Measurements from ENCODE around the gene COL5A3. TPM values are rescaled to one million over a fixed set of nuclear protein-coding genes. Genes with fewer than 3 reads are reported as not detected.
"Not testable (repeated sequence)": the region's sequence is repeated elsewhere in the genome, so short reads cannot be mapped to it uniquely, and the experiment has no call there.

COL5A3 gene
- total RNA-seq, 1 experiment from 2014 or later = 0.80 TPM

DNA sequence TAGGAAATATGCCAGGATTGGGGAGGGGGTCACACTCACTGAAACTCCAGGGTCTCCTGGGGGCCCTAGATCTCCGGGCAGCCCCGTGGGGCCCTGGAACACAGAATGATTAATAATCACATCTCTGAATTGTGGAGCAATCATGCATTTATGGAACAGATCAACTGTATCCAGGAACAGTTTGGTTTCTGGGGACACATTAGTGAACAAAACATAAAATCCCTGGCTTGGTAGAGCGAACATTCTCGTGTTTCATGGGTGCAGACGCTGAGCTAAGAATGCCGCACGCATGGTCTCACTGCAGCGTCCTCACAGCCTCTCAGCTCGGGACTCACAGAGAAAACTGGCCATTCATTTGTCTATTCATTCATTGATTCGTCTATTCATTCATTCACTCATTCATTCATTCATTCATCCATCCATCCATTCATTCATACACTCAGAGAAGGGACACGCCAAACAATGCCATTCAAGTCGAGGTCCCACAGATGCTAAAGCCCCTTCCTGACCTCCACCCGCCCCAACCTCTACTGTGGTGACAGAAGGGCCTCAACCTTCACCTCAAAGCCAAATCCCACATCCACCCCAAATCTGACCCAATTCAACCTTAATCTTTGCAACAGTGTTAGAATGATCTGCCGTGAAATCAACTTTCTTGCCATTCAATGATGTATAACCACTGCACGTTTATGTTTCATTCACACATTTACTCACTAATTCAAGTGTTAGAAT lies 39.0 kb downstream of the COL5A3 start:
- no peak for DNase-seq (ENCODE audit: low read depth)

- no peak for DNase-seq (ENCODE audit: low read depth)
These were observed 39.8 kb downstream of the COL5A3 start for GRCh38 chr19:9970481-9970880.

DNA sequence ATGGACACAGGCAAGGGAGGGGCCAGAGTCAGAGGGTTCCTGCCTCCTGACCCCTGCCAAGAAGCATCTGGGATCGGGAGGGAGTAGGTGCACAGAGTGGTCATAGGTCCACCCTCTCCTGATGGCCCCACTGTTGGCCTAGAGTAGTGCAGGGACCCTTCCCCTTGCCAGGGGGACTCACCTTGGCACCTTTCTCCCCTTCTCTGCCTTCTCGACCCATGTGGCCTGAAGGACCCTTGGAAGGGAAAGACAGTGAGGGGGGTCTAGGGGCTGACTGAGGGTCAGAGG lies 40.7 kb downstream of the COL5A3 start:
- DNase-seq (ENCODE audit: low read depth) = no peak

GRCh38 chr19:9968820-9969687 lies 41.2 kb downstream of the COL5A3 start:
- no peak for DNase-seq (ENCODE audit: low read depth)

- DNase-seq (ENCODE audit: low read depth) = no peak
These were observed 43.0 kb downstream of the COL5A3 start for GRCh38 chr19:9967326-9967725.

GRCh38 chr19:9966448-9966847 lies 43.9 kb downstream of the COL5A3 start:
- DNase-seq (ENCODE audit: low read depth) = no peak

DNA sequence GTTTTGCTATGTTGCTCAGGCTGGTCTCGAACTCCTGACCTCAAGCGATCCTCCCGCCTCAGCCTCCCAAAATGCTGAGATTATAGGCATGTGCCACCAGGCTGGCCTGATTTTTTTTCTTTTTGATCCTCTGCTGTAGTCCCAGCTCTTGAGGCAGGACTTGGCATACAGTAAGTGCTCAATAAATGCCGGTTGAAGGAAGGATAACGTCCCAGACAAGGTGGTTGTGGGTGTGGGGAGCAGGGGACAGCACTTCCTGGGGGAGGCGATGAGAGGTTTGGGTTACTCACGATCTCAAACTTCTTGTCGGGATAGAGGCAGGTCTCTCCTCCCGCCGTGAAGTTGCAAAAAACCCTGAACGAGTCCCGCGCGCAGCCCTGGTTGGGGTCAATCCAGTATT lies 44.3 kb downstream of the COL5A3 start:
- DNase-seq (ENCODE audit: low read depth) = no peak

- no peak for DNase-seq (ENCODE audit: low read depth)
These were observed 47.5 kb downstream of the COL5A3 start for GRCh38 chr19:9962623-9963290.

- no peak for DNase-seq (ENCODE audit: low read depth)
These were observed 49.2 kb downstream of the COL5A3 start for GRCh38 chr19:9961103-9961502.

DNA sequence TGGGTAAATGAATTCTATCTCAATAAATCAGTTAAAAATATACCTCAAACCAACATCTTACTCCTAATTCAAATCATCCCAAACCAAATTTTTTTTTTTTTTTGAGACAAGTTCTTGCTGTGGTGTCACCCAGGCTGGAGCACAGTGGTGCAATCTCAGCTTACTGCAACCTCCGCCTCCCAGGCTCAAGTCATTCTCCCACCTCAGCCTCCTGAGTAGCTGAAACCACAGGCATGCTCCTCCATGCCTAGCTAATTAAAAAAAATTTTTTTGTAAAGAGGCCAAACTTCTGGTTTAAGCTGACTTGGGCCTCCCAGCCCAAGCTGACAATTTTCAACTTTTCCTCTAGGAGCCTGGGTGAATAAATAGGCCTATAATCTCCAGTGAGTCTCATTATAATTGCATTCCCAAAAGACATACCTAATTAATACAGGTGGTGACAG lies 51.9 kb downstream of the COL5A3 start:
- DNase-seq (ENCODE audit: low read depth) = peak; percentile 31

GRCh38 chr19:9956956-9957355 lies 53.3 kb downstream of the COL5A3 start:
- no peak for DNase-seq (ENCODE audit: low read depth)

DNA sequence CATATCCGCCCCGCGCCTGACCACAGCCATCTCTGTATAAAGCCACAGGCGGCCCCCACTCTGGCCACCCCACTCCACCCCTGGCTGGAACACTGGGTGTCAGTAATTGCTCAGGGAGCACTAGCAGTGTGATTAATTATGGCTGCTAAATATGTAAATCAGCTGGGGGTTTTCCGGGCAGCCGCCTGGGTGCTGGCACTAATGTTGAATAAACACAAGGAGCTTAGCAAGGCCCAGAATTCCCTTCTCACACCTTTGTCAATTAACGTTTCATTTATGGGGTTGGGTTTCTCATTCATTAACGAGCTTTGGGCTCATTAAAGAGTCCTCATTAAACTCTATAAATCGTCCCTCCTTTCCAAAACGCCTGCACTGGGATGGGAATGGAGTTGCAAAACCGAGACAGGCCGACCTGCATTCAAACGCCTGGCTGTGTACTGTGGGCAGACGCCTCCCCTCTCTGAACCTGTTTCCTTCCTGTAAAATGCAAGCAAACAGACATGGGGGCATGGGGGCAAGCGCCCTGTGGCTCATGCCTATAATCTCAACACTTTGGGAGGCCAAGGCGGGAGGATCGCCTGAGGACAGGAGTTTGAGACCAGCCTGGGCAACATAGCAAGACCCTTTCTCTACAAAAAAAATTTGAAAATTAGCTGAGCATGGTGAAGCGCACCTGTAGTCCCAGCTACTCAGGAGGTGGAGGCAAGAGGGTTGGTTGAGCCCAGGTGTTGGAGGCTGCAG lies 56.3 kb downstream of the COL5A3 start:
- no peak for DNase-seq (ENCODE audit: low read depth)

DNA sequence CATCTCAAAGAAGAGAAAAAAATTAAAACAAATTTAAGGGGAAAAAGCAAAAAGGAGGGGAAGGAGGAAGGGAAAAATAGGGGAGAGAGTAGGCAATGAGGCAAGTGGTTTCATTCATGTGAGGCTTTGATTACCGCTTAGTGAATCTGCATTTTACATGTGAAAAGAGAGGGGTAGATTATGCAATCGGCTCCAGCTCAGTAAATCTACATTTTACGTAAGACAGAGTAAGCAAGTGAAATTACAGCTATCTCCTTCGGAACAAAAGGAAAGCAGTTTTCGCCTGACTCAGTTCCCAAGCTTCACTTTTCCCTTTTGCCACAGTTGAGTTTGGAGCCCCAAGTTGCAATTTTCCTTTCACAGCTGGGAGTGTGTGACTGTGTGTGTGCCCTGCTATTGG lies 58.0 kb downstream of the COL5A3 start:
- no peak for DNase-seq (ENCODE audit: low read depth)

DNA sequence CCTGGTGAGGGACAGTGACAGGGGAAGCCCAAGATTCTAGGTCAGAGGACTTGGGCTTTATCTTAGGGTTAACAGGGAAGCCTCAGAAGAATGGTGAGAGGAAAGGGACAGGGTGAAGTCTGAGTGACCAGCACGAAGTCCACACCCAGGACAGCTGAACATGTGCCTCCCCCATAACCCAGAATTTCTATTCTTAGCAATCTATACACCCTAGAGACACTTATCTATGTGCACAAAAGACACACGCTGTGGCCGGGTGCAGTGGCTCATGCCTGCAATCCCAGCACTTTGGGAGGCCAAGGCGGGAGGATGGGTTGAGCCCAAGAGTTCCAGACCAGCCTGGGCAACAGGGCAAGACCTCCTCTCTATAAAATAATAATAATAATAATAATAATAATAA lies 62.9 kb downstream of the COL5A3 start:
- DNase-seq (ENCODE audit: low read depth) = no peak

DNA sequence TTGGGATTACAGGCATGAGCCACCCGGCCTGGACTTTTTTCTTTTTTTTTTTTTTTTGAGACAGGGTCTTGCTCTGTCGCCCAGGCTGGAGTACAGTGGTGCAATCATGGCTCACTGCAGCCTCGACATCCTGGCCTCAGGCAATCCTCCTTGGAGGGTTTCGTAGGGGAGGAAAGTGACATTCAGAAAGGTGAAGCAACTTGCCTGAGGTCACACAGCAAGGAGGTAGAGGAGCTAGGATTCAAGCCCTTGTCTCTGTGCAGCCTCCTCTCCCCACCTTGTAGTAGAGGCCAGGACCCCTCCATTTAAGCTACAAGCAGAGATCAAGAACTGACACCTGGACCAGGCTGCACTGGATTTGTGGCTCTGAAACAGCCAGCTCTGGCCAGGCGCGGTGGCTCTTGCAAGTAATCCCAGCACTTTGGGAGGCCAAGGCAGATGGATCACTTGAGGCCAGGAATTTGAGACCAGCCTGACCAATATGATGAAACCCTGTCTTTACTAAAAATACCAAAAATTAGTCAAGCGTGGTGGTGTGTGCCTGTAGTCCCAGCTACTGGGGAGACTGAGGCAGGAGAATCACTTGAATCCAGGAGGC lies 63.7 kb downstream of the COL5A3 start:
- DNase-seq (ENCODE audit: low read depth) = not testable (repeated sequence)

DNA sequence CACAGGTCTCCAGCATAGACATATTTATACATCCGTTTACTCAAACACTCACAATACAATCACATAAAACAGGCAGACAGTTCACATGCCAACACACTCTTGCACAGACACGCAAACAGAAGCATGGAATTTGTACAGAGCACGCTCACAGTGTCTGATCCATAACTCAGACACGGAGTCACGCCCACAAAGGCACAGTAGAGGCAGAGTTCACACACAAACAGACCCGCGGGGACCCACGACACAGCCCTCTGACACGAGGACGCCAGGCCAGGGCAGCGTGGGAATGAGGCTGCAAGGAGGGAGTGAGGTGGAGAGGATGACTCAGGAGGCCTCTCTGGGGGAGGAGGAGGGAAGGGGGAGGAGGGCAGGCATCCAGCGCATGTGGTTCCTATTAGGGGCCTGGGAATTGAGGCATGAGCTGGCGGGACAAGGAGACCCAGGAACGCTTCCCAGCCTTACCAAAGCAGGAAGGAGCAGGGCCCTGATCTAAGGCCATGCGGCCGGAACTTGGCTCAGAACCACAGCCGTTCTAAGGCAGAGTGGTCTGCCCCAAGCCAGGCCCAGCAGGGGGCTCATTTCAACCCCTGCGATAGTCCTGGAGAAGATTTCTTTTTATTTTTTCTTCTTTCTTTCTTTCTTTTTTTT lies 64.9 kb downstream of the COL5A3 start:
- peak; percentile 90 for DNase-seq (ENCODE audit: low read depth)

DNA sequence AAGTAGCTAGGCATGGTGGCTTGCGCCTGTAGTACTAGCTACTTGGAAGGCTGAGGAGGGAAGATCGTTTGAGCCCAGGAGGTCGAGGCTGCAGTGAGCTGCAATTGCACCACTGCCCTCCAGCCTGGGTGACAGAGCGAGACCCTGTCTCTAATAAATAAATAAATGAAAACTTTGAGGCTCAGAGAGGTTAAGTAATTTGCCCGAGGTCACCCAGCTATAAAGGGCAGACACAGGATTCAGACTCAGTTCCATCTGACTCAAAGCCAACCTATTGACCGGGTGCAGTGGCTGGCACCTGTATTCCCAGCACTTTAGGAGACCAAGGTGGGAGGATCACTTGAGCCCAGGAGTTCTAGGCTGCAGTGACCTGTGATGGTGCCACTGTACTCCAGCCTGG lies 66.6 kb downstream of the COL5A3 start:
- no peak for DNase-seq (ENCODE audit: low read depth)

DNA sequence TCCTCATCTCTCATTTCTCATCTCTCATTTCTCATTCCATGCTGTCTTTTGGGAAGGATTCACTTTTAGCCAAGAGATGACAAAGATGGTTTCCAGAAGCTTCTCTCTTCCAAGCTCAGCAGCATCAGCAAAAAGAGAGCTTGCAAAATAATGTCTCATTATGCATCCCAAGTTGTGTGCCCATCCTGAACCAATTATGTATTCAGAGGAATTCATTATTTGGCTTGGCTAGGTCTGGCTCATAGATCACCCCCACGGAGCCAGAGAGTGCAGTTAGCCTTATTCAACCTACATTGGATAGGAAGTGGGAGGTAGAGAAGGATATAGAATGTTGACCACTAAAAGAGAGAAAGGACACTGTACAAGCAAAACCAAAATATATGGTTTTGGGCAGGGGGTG lies 68.6 kb downstream of the COL5A3 start:
- no peak for DNase-seq (ENCODE audit: low read depth)

DNA sequence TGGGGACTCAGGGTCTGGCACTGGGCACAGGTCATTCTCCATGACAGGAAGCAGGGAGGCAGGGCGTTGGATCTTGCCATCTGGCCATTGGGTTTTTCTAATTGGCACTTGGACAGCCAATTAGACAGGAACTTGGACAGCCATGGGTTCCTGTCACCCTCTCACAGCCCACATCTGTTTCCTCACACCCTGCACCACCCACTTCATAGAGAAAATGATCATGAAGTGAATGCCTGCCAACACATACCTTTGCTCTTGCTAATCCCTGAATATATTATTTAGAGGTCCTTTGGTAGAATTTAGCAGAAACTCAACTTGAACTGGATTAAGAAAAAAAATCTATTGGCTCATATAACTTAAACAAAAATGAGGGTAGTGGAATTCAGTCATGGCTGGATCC lies 69.1 kb downstream of the COL5A3 start:
- no peak for DNase-seq (ENCODE audit: low read depth)

DNA sequence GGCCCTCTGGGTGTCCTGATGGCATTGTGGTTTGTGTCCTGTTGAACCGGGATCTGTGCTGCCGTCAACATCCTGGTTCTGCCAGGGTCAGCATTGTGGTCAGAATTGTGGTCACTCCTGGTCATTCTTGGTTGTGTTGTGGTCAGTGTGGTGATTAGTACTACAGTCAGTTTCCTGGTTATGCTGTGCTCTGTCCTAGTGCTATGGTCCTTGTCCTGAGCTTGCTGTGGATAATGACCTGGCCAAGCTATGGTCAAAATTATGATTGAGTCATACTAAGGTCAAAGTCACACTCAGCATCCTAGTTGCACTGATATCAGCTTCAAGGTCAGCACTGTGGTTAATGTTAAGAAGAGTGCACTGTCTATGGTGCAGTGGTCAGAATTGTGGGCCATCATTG lies 69.5 kb downstream of the COL5A3 start:
- DNase-seq (ENCODE audit: low read depth) = no peak

Data from LHCN-M2 (cell line).